ENCODE data around the gene DIAPH3.

DIAPH3 gene

GRCh38 chr13:59806801-59807200 lies 356.9 kb downstream of the DIAPH3 start:
- Histone ChIP-seq H3K27ac (ENCODE audit: low read length, poor library complexity, severe bottlenecking) (no peak overlapping the region), H3K4me3 (ENCODE audit: insufficient read depth in 1 of 2, low read depth in 1 of 2, low read length in 2 of 2) (no peak overlapping the region), H2BK5ac (ENCODE audit: low read depth, low read length, poor library complexity, severe bottlenecking) (no peak overlapping the region), H2AK5ac (ENCODE audit: low read length, severe bottlenecking) (no peak overlapping the region), H3K36me3 (ENCODE audit: control insufficient read depth in 1 of 2, insufficient read depth in 2 of 2, low read depth in 1 of 2, low read length in 2 of 2) (no peaks in the 10 kb centered on the region), H2BK15ac (ENCODE audit: low read depth, poor library complexity, severe bottlenecking) (no peak overlapping the region), H2BK12ac (ENCODE audit: low read length in 2 of 2) (no peak overlapping the region), H3K27me3 (ENCODE audit: control insufficient read depth in 1 of 2, insufficient read depth in 1 of 2, low read length in 2 of 2) (no peaks in the 10 kb centered on the region), H3K18ac (ENCODE audit: low read depth in 1 of 2, low read length in 2 of 2) (no peak overlapping the region), H3K14ac (ENCODE audit: low read length in 2 of 2) (no peak overlapping the region), H3K4ac (ENCODE audit: low read depth in 1 of 2, low read length in 2 of 2) (no peak overlapping the region), H4K8ac (ENCODE audit: low read length) (no peak overlapping the region), H2AFZ (ENCODE audit: low read depth, low read length) (no peak overlapping the region), H3K9ac (ENCODE audit: low read length) (no peak overlapping the region), H4K91ac (ENCODE audit: low read length) (no peak overlapping the region), H2BK120ac (ENCODE audit: low read depth, low read length) (no peak overlapping the region), H3K23ac (ENCODE audit: low read length in 2 of 2) (no peak overlapping the region), H3K4me1 (ENCODE audit: control insufficient read depth, insufficient read depth, low read depth, low read length) (no peaks in the 10 kb centered on the region), H3K4me2 (ENCODE audit: low read length, poor library complexity, severe bottlenecking) (no peak overlapping the region), H3K9me3 (ENCODE audit: control insufficient read depth, low read length) (no peaks in the 10 kb centered on the region), H3K79me1 (replicated peaks; ENCODE audit: low read length, poor library complexity, severe bottlenecking) (no peaks in the 10 kb centered on the region)
- DNase-seq: no peak

- DNase-seq: no peak
- no peak overlapping the region for H3K18ac ChIP-seq (ENCODE audit: low read depth in 1 of 2, low read length in 2 of 2)
Measured at GRCh38 chr13:59801107-59801880, 362.4 kb downstream of the DIAPH3 start.

GRCh38 chr13:59793107-59793506 lies 370.6 kb downstream of the DIAPH3 start:
- Histone ChIP-seq H3K27ac (ENCODE audit: low read length, poor library complexity, severe bottlenecking) (no peak overlapping the region), H3K36me3 (ENCODE audit: control insufficient read depth in 1 of 2, insufficient read depth in 2 of 2, low read depth in 1 of 2, low read length in 2 of 2) (no peaks in the 10 kb centered on the region), H3K4me3 (ENCODE audit: insufficient read depth in 1 of 2, low read depth in 1 of 2, low read length in 2 of 2) (no peak overlapping the region), H4K8ac (ENCODE audit: low read length) (no peak overlapping the region), H3K4ac (ENCODE audit: low read depth in 1 of 2, low read length in 2 of 2) (no peak overlapping the region), H2AK5ac (ENCODE audit: low read length, severe bottlenecking) (no peak overlapping the region), H3K9me3 (ENCODE audit: control insufficient read depth, low read length) (no peaks in the 10 kb centered on the region), H2AFZ (ENCODE audit: low read depth, low read length) (no peak overlapping the region), H3K14ac (ENCODE audit: low read length in 2 of 2) (no peak overlapping the region), H3K4me1 (ENCODE audit: control insufficient read depth, insufficient read depth, low read depth, low read length) (peaks cover 2% of the 10 kb centered on the region), H2BK5ac (ENCODE audit: low read depth, low read length, poor library complexity, severe bottlenecking) (no peak overlapping the region), H3K18ac (ENCODE audit: low read depth in 1 of 2, low read length in 2 of 2) (no peak overlapping the region), H3K4me2 (ENCODE audit: low read length, poor library complexity, severe bottlenecking) (no peak overlapping the region), H2BK120ac (ENCODE audit: low read depth, low read length) (no peak overlapping the region), H3K9ac (ENCODE audit: low read length) (no peak overlapping the region), H2BK15ac (ENCODE audit: low read depth, poor library complexity, severe bottlenecking) (no peak overlapping the region), H2BK12ac (ENCODE audit: low read length in 2 of 2) (no peak overlapping the region), H3K23ac (ENCODE audit: low read length in 2 of 2) (no peak overlapping the region), H3K27me3 (ENCODE audit: control insufficient read depth in 1 of 2, insufficient read depth in 1 of 2, low read length in 2 of 2) (no peaks in the 10 kb centered on the region), H4K91ac (ENCODE audit: low read length) (no peak overlapping the region), H3K79me1 (replicated peaks; ENCODE audit: low read length, poor library complexity, severe bottlenecking) (peaks cover 12% of the 10 kb centered on the region)
- WGBS: 78% methylated on average over 2 of the region's 2 CpGs
- no peak for DNase-seq

More at GRCh38 chr13:59801107-59801880, 362.4 kb downstream of the DIAPH3 start:
- Histone ChIP-seq H3K27ac (ENCODE audit: low read length, poor library complexity, severe bottlenecking) (no peak overlapping the region), H2BK120ac (ENCODE audit: low read depth, low read length) (no peak overlapping the region), H3K14ac (ENCODE audit: low read length in 2 of 2) (no peak overlapping the region), H3K4me3 (ENCODE audit: insufficient read depth in 1 of 2, low read depth in 1 of 2, low read length in 2 of 2) (no peak overlapping the region), H3K79me1 (replicated peaks; ENCODE audit: low read length, poor library complexity, severe bottlenecking) (peaks cover 7% of the 10 kb centered on the region), H2AFZ (ENCODE audit: low read depth, low read length) (no peak overlapping the region), H3K9me3 (ENCODE audit: control insufficient read depth, low read length) (no peaks in the 10 kb centered on the region), H3K9ac (ENCODE audit: low read length) (no peak overlapping the region), H4K8ac (ENCODE audit: low read length) (no peak overlapping the region), H3K27me3 (ENCODE audit: control insufficient read depth in 1 of 2, insufficient read depth in 1 of 2, low read length in 2 of 2) (no peaks in the 10 kb centered on the region), H2BK15ac (ENCODE audit: low read depth, poor library complexity, severe bottlenecking) (no peak overlapping the region), H4K91ac (ENCODE audit: low read length) (no peak overlapping the region), H3K4me2 (ENCODE audit: low read length, poor library complexity, severe bottlenecking) (no peak overlapping the region), H2BK5ac (ENCODE audit: low read depth, low read length, poor library complexity, severe bottlenecking) (no peak overlapping the region), H2AK5ac (ENCODE audit: low read length, severe bottlenecking) (no peak overlapping the region), H3K4me1 (ENCODE audit: control insufficient read depth, insufficient read depth, low read depth, low read length) (peaks cover 1% of the 10 kb centered on the region), H3K23ac (ENCODE audit: low read length in 2 of 2) (no peak overlapping the region), H3K36me3 (ENCODE audit: control insufficient read depth in 1 of 2, insufficient read depth in 2 of 2, low read depth in 1 of 2, low read length in 2 of 2) (no peaks in the 10 kb centered on the region), H3K4ac (ENCODE audit: low read depth in 1 of 2, low read length in 2 of 2) (no peak overlapping the region), H2BK12ac (ENCODE audit: low read length in 2 of 2) (no peak overlapping the region)

GRCh38 chr13:59790626-59791025 lies 373.1 kb downstream of the DIAPH3 start:
- Histone ChIP-seq H3K4me2 (ENCODE audit: low read length, poor library complexity, severe bottlenecking) (no peak overlapping the region), H2BK120ac (ENCODE audit: low read depth, low read length) (no peak overlapping the region), H3K4me1 (ENCODE audit: control insufficient read depth, insufficient read depth, low read depth, low read length) (peaks cover 2% of the 10 kb centered on the region), H2AK5ac (ENCODE audit: low read length, severe bottlenecking) (no peak overlapping the region), H3K4ac (ENCODE audit: low read depth in 1 of 2, low read length in 2 of 2) (no peak overlapping the region), H3K9me3 (ENCODE audit: control insufficient read depth, low read length) (no peaks in the 10 kb centered on the region), H3K79me1 (replicated peaks; ENCODE audit: low read length, poor library complexity, severe bottlenecking) (peaks cover 11% of the 10 kb centered on the region), H3K18ac (ENCODE audit: low read depth in 1 of 2, low read length in 2 of 2) (no peak overlapping the region), H2BK12ac (ENCODE audit: low read length in 2 of 2) (no peak overlapping the region), H2BK5ac (ENCODE audit: low read depth, low read length, poor library complexity, severe bottlenecking) (no peak overlapping the region), H3K4me3 (ENCODE audit: insufficient read depth in 1 of 2, low read depth in 1 of 2, low read length in 2 of 2) (no peak overlapping the region), H3K36me3 (ENCODE audit: control insufficient read depth in 1 of 2, insufficient read depth in 2 of 2, low read depth in 1 of 2, low read length in 2 of 2) (no peaks in the 10 kb centered on the region), H3K14ac (ENCODE audit: low read length in 2 of 2) (no peak overlapping the region), H4K8ac (ENCODE audit: low read length) (no peak overlapping the region), H3K23ac (ENCODE audit: low read length in 2 of 2) (no peak overlapping the region), H4K91ac (ENCODE audit: low read length) (no peak overlapping the region), H3K9ac (ENCODE audit: low read length) (no peak overlapping the region), H2BK15ac (ENCODE audit: low read depth, poor library complexity, severe bottlenecking) (no peak overlapping the region), H3K27ac (ENCODE audit: low read length, poor library complexity, severe bottlenecking) (no peak overlapping the region), H3K27me3 (ENCODE audit: control insufficient read depth in 1 of 2, insufficient read depth in 1 of 2, low read length in 2 of 2) (no peaks in the 10 kb centered on the region), H2AFZ (ENCODE audit: low read depth, low read length) (no peak overlapping the region)
- DNase-seq: no peak
- no CpG with 5 or more reads among the region's 2 CpGs for WGBS

All from mesenchymal stem cell (in vitro differentiated cells and primary cell).